Hematopoietic multipotent progenitor cell treated with erythropoietin and hydrocortisone succinate and interleukin-3 and kit ligand, for 17 days (in vitro differentiated cells): ENCODE measurements around the gene MN1.

Source experiments
- DNase-seq: peaks from one replicate; pipeline ENCODE4 v3.0.0-alpha.2; 2015; ENCODE audit warnings: low spot score

MN1 gene

GRCh38 chr22:27799015-27799826 is 2.3 kb downstream of the MN1 start:
- no peak for DNase-seq

- DNase-seq, result no peak
Observed at GRCh38 chr22:27798511-27799014, 3.0 kb downstream of the MN1 start.

- DNase-seq, result no peak
Observed at GRCh38 chr22:27797520-27798391, 3.8 kb downstream of the MN1 start.

GRCh38 chr22:27796829-27797519 is 4.6 kb downstream of the MN1 start:
- no peak for DNase-seq

GRCh38 chr22:27795696-27796517 is 5.6 kb downstream of the MN1 start:
- no peak for DNase-seq

- no peak for DNase-seq
Observed at GRCh38 chr22:27795053-27795452, 6.5 kb downstream of the MN1 start.

- DNase-seq, result no peak
Observed at GRCh38 chr22:27794226-27794625, 7.3 kb downstream of the MN1 start.

- no peak for DNase-seq
Observed at GRCh38 chr22:27793576-27793975, 8.0 kb downstream of the MN1 start.

- DNase-seq, result no peak
Observed at GRCh38 chr22:27792452-27793161, 8.9 kb downstream of the MN1 start.

GRCh38 chr22:27791859-27792241 is 9.7 kb downstream of the MN1 start:
- no peak for DNase-seq

- no peak for DNase-seq
Observed at GRCh38 chr22:27791159-27791858, 10.2 kb downstream of the MN1 start.

GRCh38 chr22:27790376-27791158 is 11.0 kb downstream of the MN1 start:
- DNase-seq, result no peak

GRCh38 chr22:27788500-27789288 is 12.9 kb downstream of the MN1 start:
- no peak for DNase-seq

- no peak for DNase-seq
Observed at GRCh38 chr22:27786965-27787364, 14.6 kb downstream of the MN1 start.

GRCh38 chr22:27786291-27786932 is 15.1 kb downstream of the MN1 start:
- no peak for DNase-seq

- no peak for DNase-seq
Observed at GRCh38 chr22:27785831-27786230, 15.7 kb downstream of the MN1 start.

- no peak for DNase-seq
Observed at GRCh38 chr22:27784120-27784475, 17.5 kb downstream of the MN1 start.

- no peak for DNase-seq
Observed at GRCh38 chr22:27783436-27784119, 18.0 kb downstream of the MN1 start.
